Left lung (tissue), 10 donors: ENCODE results near the gene VKORC1L1. TPM values are rescaled to one million over a fixed set of nuclear protein-coding genes. Genes with fewer than 3 reads are reported as not detected.
"Not testable (repeated sequence)": the region's sequence is repeated elsewhere in the genome, so short reads cannot be mapped to it uniquely, and the experiment has no call there.

Experiments
- ATAC-seq: fragments of 200-7000 bp; cut with Tn5 transposase; one replicate; pipeline ENCODE4 v1.9.1; 2020; ENCODE audit warnings: moderate library complexity
- DNase-seq, 4 donors: peaks; one replicate each; pipeline ENCODE4 v3.0.0-alpha.2; 2013 to 2020
- H3K27ac ChIP-seq, 2 donors: fragments of 200-600 bp; sonication (generic) in 1 of 2; one replicate each; pipeline versions ENCODE4 v1.5.0 to v1.8.0; 2020 to 2021
- H3K27me3 ChIP-seq, 2 donors: fragments of 200-600 bp; sonication (generic) in 1 of 2; one replicate each; pipeline versions ENCODE4 v1.5.0 to v1.8.0; 2020 to 2021
- H3K36me3 ChIP-seq, 2 donors: fragments of 200-600 bp; sonication (generic) in 1 of 2; one replicate each; pipeline versions ENCODE4 v1.5.0 to v1.8.0; 2020 to 2021
- H3K4me1 ChIP-seq, 2 donors: fragments of 200-600 bp; one replicate each; pipeline ENCODE4 v1.8.0; 2021
- H3K4me3 ChIP-seq, 2 donors: fragments of 200-600 bp; sonication (generic) in 1 of 2; one replicate each; pipeline versions ENCODE4 v1.5.0 to v1.8.0; 2020 to 2021; ENCODE audit warnings: mild to moderate bottlenecking in 1 of 2
- H3K9me3 ChIP-seq, 2 donors: fragments of 200-600 bp; sonication (generic) in 1 of 2; one replicate each; pipeline versions ENCODE4 v1.5.0 to v1.8.0; 2020 to 2021
- CTCF ChIP-seq, 2 donors: fragments of 200-600 bp; sonication (generic) in 1 of 2; IDR thresholded peaks; one replicate each; pipeline versions ENCODE4 v1.5.0 to v1.8.0; 2021; ENCODE audit warnings: antibody characterized with exemption in 2 of 2
- intact Hi-C, 2 donors: fragments of 100-400 bp; cut with DNase I; formaldehyde crosslinking; loops; one replicate each; pipeline versions ENCODE4 v1.11.2 to v1.14.2; 2022
- polyA plus RNA-seq, 6 donors: library from polyadenylated mRNA; unstranded; fragments of 120-200 nt; gene quantifications; one replicate each; pipeline ENCODE4 v1.2.1, GENCODE V29; 2013; ENCODE audit not compliant: insufficient read length in 6 of 6
- total RNA-seq, 2 donors: library from RNA; stranded (reverse); fragmentation: NEBNext Ultra II Directional; extraction: Animal tissue kit (Norgen Biotek cat#: 25700); gene quantifications; one replicate each; pipeline ENCODE4 v1.2.1, GENCODE V29; 2021
- donor health status: DM: no; HTN: yes; CAD: no.
- donor health status: DM: no; HTN: no; CAD: no.

The VKORC1L1 gene
- total and polyA plus RNA-seq, 8 donors, result 32.4 to 49.6 (median 37.7) TPM

GRCh38 chr7:65839846-65840245 is 33.0 kb upstream of the VKORC1L1 start:
- Histone ChIP-seq H3K4me1 (no peaks in the 10 kb centered on the region), H3K4me3 (no peak overlapping the region), H3K27me3 (no peaks in the 10 kb centered on the region), H3K9me3 (no peaks in the 10 kb centered on the region), H3K27ac (no peak overlapping the region), H3K36me3 (no peaks in the 10 kb centered on the region)
- ATAC-seq, result no peak
- no peak for DNase-seq
- intact Hi-C loops, result no loop called here
- no peak for TF ChIP-seq CTCF (IDR thresholded peaks at IDR 0.05)

GRCh38 chr7:65840446-65840845 is 32.4 kb upstream of the VKORC1L1 start:
- Histone ChIP-seq H3K36me3 (no peaks in the 10 kb centered on the region), H3K4me3 (no peak overlapping the region), H3K27ac (no peak overlapping the region), H3K27me3 (no peaks in the 10 kb centered on the region), H3K9me3 (no peaks in the 10 kb centered on the region), H3K4me1 (no peaks in the 10 kb centered on the region)
- peak in 2 of 4 donors; percentile 29 to 36 for DNase-seq
- intact Hi-C loops, result no loop called here
- peak in 1 of 2 donors; percentile 19 for TF ChIP-seq CTCF (IDR thresholded peaks at IDR 0.05)
- peak; percentile 95 for ATAC-seq

GRCh38 chr7:65843616-65844015 is 29.3 kb upstream of the VKORC1L1 start:
- H3K4me1 ChIP-seq, H3K36me3 ChIP-seq, H3K9me3 ChIP-seq, H3K27me3 ChIP-seq, H3K27ac ChIP-seq, ATAC-seq, intact Hi-C loops, H3K4me3 ChIP-seq, DNase-seq: not testable (repeated sequence)

GRCh38 chr7:65846008-65846570 is 26.8 kb upstream of the VKORC1L1 start:
- no peak for TF ChIP-seq CTCF (IDR thresholded peaks at IDR 0.05)
- no peaks in the 10 kb centered on the region for H3K36me3 ChIP-seq
- H3K9me3 ChIP-seq, result no peaks in the 10 kb centered on the region
- DNase-seq (peak in 1 of 4 donors; percentile 37), ATAC-seq (no peak)
- no peak overlapping the region for H3K4me3 ChIP-seq
- no peaks in the 10 kb centered on the region for H3K4me1 ChIP-seq
- no peak overlapping the region for H3K27ac ChIP-seq
- no peaks in the 10 kb centered on the region for H3K27me3 ChIP-seq
- intact Hi-C loops, result no loop called here

GRCh38 chr7:65853426-65853825 is 19.4 kb upstream of the VKORC1L1 start:
- intact Hi-C loops, DNase-seq, H3K36me3 ChIP-seq, H3K4me1 ChIP-seq, H3K27me3 ChIP-seq, H3K9me3 ChIP-seq, H3K27ac ChIP-seq, H3K4me3 ChIP-seq, ATAC-seq: not testable (repeated sequence)

- H3K4me3 ChIP-seq, DNase-seq, H3K36me3 ChIP-seq, ATAC-seq, intact Hi-C loops, H3K4me1 ChIP-seq, H3K9me3 ChIP-seq, H3K27me3 ChIP-seq, H3K27ac ChIP-seq: not testable (repeated sequence)
Measured at GRCh38 chr7:65853892-65854291, 19.0 kb upstream of the VKORC1L1 start.

GRCh38 chr7:65857321-65857894 is 15.5 kb upstream of the VKORC1L1 start:
- peak; percentile 87 for ATAC-seq
- DNase-seq, result peak in 3 of 4 donors; percentile 30 to 77 (median 68)
- H3K27me3 ChIP-seq, H3K4me1 ChIP-seq, H3K9me3 ChIP-seq, H3K36me3 ChIP-seq, H3K4me3 ChIP-seq, intact Hi-C loops: not testable (repeated sequence)
- H3K27ac ChIP-seq, result peak overlapping the region; percentile 50 to 55

- H3K27me3 ChIP-seq, H3K36me3 ChIP-seq, DNase-seq, H3K4me1 ChIP-seq, H3K9me3 ChIP-seq, ATAC-seq, intact Hi-C loops, H3K4me3 ChIP-seq: not testable (repeated sequence)
- H3K27ac ChIP-seq, result peak overlapping the region in 1 of 2 donors; percentile 50
Measured at GRCh38 chr7:65858660-65859059, 14.2 kb upstream of the VKORC1L1 start.

GRCh38 chr7:65866244-65866643 is 6.6 kb upstream of the VKORC1L1 start:
- H3K4me1 ChIP-seq, H3K4me3 ChIP-seq, H3K36me3 ChIP-seq, H3K9me3 ChIP-seq, H3K27me3 ChIP-seq, intact Hi-C loops, DNase-seq, ATAC-seq, H3K27ac ChIP-seq: not testable (repeated sequence)

- DNase-seq, H3K36me3 ChIP-seq, H3K4me3 ChIP-seq, ATAC-seq, intact Hi-C loops, H3K9me3 ChIP-seq, H3K27me3 ChIP-seq, H3K27ac ChIP-seq: not testable (repeated sequence)
- H3K4me1 ChIP-seq, result peaks cover 0 to 14% of the 10 kb centered on the region in 2 donors
Measured at GRCh38 chr7:65867681-65868080, 5.2 kb upstream of the VKORC1L1 start.
